CD4-positive, alpha-beta T cell (primary cell): ENCODE results near the gene SNRPD2. TPM values are rescaled to one million over a fixed set of nuclear protein-coding genes. Genes with fewer than 3 reads are reported as not detected.

Source experiments
- ATAC-seq: fragments of 200-7000 bp; cut with Tn5 transposase; one replicate; pipeline ENCODE4 v1.10.0; 2022; ENCODE audit warnings: mild to moderate bottlenecking; ENCODE audit not compliant: poor library complexity
- CTCF ChIA-PET: fragments of 350-600 bp; sonication (Branson Sonifier 250); formaldehyde crosslinking; loops from one replicate; lab custom pipeline; 2021; ENCODE audit warnings: antibody characterized with exemption, inconsistent platforms; lab: Charles Lee
- POLR2A ChIA-PET: fragments of 350-600 bp; sonication (Branson Sonifier 250); formaldehyde crosslinking; loops from one replicate; lab custom pipeline; 2021; ENCODE audit warnings: antibody characterized with exemption, inconsistent platforms; lab: Charles Lee
- DNase-seq, 14 experiments: peaks; one replicate each; pipeline ENCODE4 v3.0.0-alpha.2; 2013 to 2020; ENCODE audit warnings: mixed read lengths in 2 of 14
- H3K27ac ChIP-seq, 2 donors: one replicate each; pipeline versions ENCODE4 v1.5.1 to v1.7.0; 2013; ENCODE audit warnings: low read length in 2 of 2, low read depth in 1 of 2, mild to moderate bottlenecking in 1 of 2
- H3K27me3 ChIP-seq, 2 experiments: 1 replicate in 1 of 2; 2 replicates in 1 of 2; pipeline versions ENCODE4 v1.6.1 to v1.7.0; 2013; ENCODE audit warnings: low read length in 2 of 2, control low read depth in 1 of 2, mild to moderate bottlenecking in 1 of 2, moderate library complexity in 1 of 2; ENCODE audit not compliant: insufficient read depth in 2 of 2, control insufficient read depth in 1 of 2
- H3K36me3 ChIP-seq: one replicate; pipeline ENCODE4 v1.6.1; 2013; ENCODE audit warnings: low read length, control low read depth; ENCODE audit not compliant: insufficient read depth
- H3K4me1 ChIP-seq: one replicate; pipeline ENCODE4 v1.6.1; 2013; ENCODE audit warnings: low read length, control low read depth; ENCODE audit not compliant: insufficient read depth
- H3K4me3 ChIP-seq: one replicate; pipeline ENCODE4 v1.5.1; 2013; ENCODE audit warnings: mild to moderate bottlenecking, low read length, moderate library complexity
- H3K9me3 ChIP-seq, 2 experiments: 1 replicate in 1 of 2; 2 replicates in 1 of 2; pipeline versions ENCODE4 v1.6.1 to v1.7.0; 2013; ENCODE audit warnings: low read length in 2 of 2, mild to moderate bottlenecking in 2 of 2, control low read depth in 1 of 2, moderate library complexity in 1 of 2; ENCODE audit not compliant: control insufficient read depth in 1 of 2, insufficient read depth in 1 of 2
- H3K27ac Mint-ChIP-seq: one replicate; pipeline ENCODE4 v1.8.0; 2020; ENCODE audit warnings: mixed read lengths
- H3K27me3 Mint-ChIP-seq: one replicate; pipeline ENCODE4 v1.8.0; 2021; ENCODE audit warnings: mixed read lengths
- H3K36me3 Mint-ChIP-seq: one replicate; pipeline ENCODE4 v1.8.0; 2021; ENCODE audit warnings: low read depth, mixed read lengths
- H3K4me1 Mint-ChIP-seq: one replicate; pipeline ENCODE4 v1.8.0; 2021; ENCODE audit warnings: low read depth, mixed read lengths
- H3K4me3 Mint-ChIP-seq: one replicate; pipeline ENCODE4 v1.8.0; 2020; ENCODE audit warnings: mild to moderate bottlenecking, mixed read lengths
- H3K9me3 Mint-ChIP-seq: one replicate; pipeline ENCODE4 v1.8.0; 2020; ENCODE audit warnings: mixed read lengths
- intact Hi-C, 2 experiments: fragments of 100-400 bp; cut with DNase I in 1 of 2; cut with micrococcal nuclease in 1 of 2; formaldehyde crosslinking; loops; one replicate each; pipeline versions ENCODE4 v1.15.1 to v1.9.0; 2023 to 2025; cut with DNase I, micrococcal nuclease
- total RNA-seq, 174 experiments: library from RNA in 2 of 174; stranded (reverse) in 2 of 174; gene quantifications; one replicate each; pipeline ENCODE4 v1.2.3 and lab custom pipeline; 2021 to 2026
- TF ChIP-seq, protein P1 (sequence below): fragments of 200-600 bp; IDR thresholded peaks from one replicate; pipeline ENCODE4 v1.8.0; 2022; ENCODE audit warnings: antibody characterized with exemption, mild to moderate bottlenecking

The SNRPD2 gene
- total RNA-seq, 2 experiments from 2014 or later, result 367 to 369 TPM

DNA sequence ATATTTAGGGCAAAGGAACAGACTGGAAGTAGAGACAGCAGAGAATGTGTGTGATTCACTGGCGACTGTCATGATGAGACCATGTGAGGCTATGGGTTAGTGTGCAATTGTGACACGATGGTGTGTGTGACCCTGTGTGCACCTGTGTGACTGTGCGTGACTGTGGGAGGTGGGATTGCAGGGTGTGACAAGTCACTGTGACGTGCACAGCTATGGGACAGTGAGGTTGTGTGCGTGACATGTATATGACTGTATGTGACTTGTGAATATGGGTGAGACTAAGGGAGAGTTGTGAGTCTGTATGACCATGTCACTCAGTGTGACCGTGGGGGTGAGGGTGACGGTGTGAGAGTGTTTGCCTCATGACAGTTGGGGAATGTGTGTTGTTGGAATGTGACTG is 27.2 kb downstream of the SNRPD2 start:
- peaks cover 24% of the 10 kb centered on the region for H3K27me3 Mint-ChIP-seq
- ChIA-PET CTCF (no interaction called here), POLR2A (no interaction called here)
- no peak overlapping the region for H3K27ac ChIP-seq
- DNase-seq (no peak), ATAC-seq (no peak)
- H3K27ac Mint-ChIP-seq, result no peak overlapping the region
- TF ChIP-seq, protein P1, sequence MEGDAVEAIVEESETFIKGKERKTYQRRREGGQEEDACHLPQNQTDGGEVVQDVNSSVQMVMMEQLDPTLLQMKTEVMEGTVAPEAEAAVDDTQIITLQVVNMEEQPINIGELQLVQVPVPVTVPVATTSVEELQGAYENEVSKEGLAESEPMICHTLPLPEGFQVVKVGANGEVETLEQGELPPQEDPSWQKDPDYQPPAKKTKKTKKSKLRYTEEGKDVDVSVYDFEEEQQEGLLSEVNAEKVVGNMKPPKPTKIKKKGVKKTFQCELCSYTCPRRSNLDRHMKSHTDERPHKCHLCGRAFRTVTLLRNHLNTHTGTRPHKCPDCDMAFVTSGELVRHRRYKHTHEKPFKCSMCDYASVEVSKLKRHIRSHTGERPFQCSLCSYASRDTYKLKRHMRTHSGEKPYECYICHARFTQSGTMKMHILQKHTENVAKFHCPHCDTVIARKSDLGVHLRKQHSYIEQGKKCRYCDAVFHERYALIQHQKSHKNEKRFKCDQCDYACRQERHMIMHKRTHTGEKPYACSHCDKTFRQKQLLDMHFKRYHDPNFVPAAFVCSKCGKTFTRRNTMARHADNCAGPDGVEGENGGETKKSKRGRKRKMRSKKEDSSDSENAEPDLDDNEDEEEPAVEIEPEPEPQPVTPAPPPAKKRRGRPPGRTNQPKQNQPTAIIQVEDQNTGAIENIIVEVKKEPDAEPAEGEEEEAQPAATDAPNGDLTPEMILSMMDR, result no peak
- no peaks in the 10 kb centered on the region for H3K36me3 ChIP-seq
- no peaks in the 10 kb centered on the region for H3K9me3 Mint-ChIP-seq
- peaks cover 0 to 4% of the 10 kb centered on the region in 2 experiments for H3K9me3 ChIP-seq
- intact Hi-C loops, result no loop called here
- H3K4me1 ChIP-seq, result peaks cover 29% of the 10 kb centered on the region
- peaks cover 27% of the 10 kb centered on the region for H3K4me1 Mint-ChIP-seq
- no peaks in the 10 kb centered on the region for H3K36me3 Mint-ChIP-seq
- peaks cover 0 to 4% of the 10 kb centered on the region in 2 experiments for H3K27me3 ChIP-seq
- H3K4me3 ChIP-seq, result no peak overlapping the region
- H3K4me3 Mint-ChIP-seq, result no peak overlapping the region

DNA sequence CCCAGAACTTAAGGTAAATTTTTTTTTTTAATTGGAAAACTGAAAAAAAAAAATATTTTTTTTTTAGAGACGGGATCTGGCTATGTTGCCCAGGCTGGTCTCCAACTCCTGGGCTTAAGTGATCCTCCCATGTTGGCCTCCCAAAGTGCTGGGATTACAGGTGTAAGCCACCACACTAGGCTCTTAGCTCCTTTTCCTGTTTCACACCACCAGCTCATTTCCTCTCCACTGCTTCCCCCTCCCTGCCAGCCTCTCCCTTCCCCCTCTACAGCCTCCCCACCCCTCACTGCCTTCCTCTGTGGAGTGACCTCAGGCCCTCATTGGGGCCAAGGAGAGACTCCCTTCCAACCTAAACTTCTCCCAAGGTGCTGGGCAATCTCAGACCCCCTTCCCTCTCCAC is 28.0 kb downstream of the SNRPD2 start:
- H3K9me3 Mint-ChIP-seq, result no peaks in the 10 kb centered on the region
- Histone ChIP-seq H3K36me3 (no peaks in the 10 kb centered on the region), H3K9me3 (no peaks in the 10 kb centered on the region), H3K27me3 (no peaks in the 10 kb centered on the region), H3K4me1 (peaks cover 21% of the 10 kb centered on the region), H3K4me3 (no peak overlapping the region), H3K27ac (no peak overlapping the region)
- H3K4me1 Mint-ChIP-seq, result peaks cover 19% of the 10 kb centered on the region
- no peaks in the 10 kb centered on the region for H3K36me3 Mint-ChIP-seq
- peaks cover 20% of the 10 kb centered on the region for H3K27me3 Mint-ChIP-seq
- H3K4me3 Mint-ChIP-seq, result no peak overlapping the region
- no peak for ATAC-seq
- TF ChIP-seq, protein P1, result no peak
- DNase-seq, result no peak
- ChIA-PET CTCF (no interaction called here), POLR2A (no interaction called here)
- no peak overlapping the region for H3K27ac Mint-ChIP-seq
- intact Hi-C loops, result no loop called here

DNA sequence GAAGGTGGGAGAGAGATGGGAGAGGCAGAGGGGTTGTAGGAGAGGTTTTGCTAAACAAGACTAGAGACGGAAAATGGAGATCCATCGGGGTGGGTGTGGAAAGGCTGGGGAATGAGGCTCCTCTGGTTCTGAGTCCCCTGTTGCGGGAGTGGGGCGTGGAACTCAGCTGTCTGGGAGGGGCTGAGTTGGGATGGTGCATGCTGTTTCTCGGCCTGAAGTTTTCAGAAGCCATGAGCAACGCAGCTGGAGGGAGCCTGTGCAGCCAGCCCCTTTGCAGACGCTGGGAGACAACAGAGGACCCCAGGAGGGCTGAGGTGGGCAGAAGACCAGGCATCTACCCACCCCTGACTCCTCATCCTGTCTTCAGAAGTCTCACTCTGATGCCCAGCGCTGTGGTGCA is 31.1 kb downstream of the SNRPD2 start:
- Mint-ChIP-seq H3K4me1 (peaks cover 5% of the 10 kb centered on the region), H3K27me3 (peaks cover 13% of the 10 kb centered on the region), H3K36me3 (no peaks in the 10 kb centered on the region), H3K4me3 (no peak overlapping the region), H3K27ac (no peak overlapping the region), H3K9me3 (no peaks in the 10 kb centered on the region)
- Histone ChIP-seq H3K4me1 (peaks cover 7% of the 10 kb centered on the region), H3K9me3 (no peaks in the 10 kb centered on the region), H3K36me3 (no peaks in the 10 kb centered on the region), H3K27me3 (no peaks in the 10 kb centered on the region), H3K27ac (no peak overlapping the region), H3K4me3 (no peak overlapping the region)
- TF ChIP-seq, protein P1, result no peak
- ChIA-PET POLR2A (no interaction called here), CTCF (no interaction called here)
- no peak for DNase-seq
- ATAC-seq, result no peak
- intact Hi-C loops, result no loop called here
